Neural cell (in vitro differentiated cells): ENCODE measurements around the gene PTPRA. TPM values are rescaled to one million over a fixed set of nuclear protein-coding genes. Genes with fewer than 3 reads are reported as not detected.

ENCODE experiments used
- H2AFZ ChIP-seq: fragments of 200-600, 300-800 bp; sonication (generic), shearing (Covaris generic); 2 replicates; pipeline ENCODE4 v1.6.0; 2014; ENCODE audit warnings: low read depth, mild to moderate bottlenecking, antibody characterized with exemption, low read length, moderate library complexity
- H3F3A ChIP-seq: fragments of 200-600 bp; shearing (Covaris generic); 2 replicates; pipeline ENCODE4 v1.6.1; 2016; ENCODE audit warnings: mild to moderate bottlenecking, moderate library complexity, mixed read lengths, antibody characterized with exemption, low read length; ENCODE audit not compliant: insufficient read depth, poor library complexity, severe bottlenecking
- H3K27ac ChIP-seq: fragments of 200-600, 300-800 bp; sonication (generic), shearing (Covaris generic); 2 replicates; pipeline ENCODE4 v1.5.1; 2014; ENCODE audit warnings: mild to moderate bottlenecking, low read length, moderate library complexity
- H3K27me3 ChIP-seq: fragments of 300-800, 200-600 bp; sonication (generic), shearing (Covaris generic); 2 replicates; pipeline ENCODE4 v1.6.0; 2014; ENCODE audit warnings: mild to moderate bottlenecking, low read depth, low read length, moderate library complexity; ENCODE audit not compliant: insufficient read depth
- H3K36me3 ChIP-seq: fragments of 300-800, 200-600 bp; sonication (generic), shearing (Covaris generic); 2 replicates; pipeline ENCODE4 v1.5.1; 2014; ENCODE audit warnings: mild to moderate bottlenecking, antibody characterized with exemption, low read length, moderate library complexity; ENCODE audit not compliant: insufficient read depth
- H3K4me2 ChIP-seq: fragments of 300-800, 200-600 bp; sonication (generic), shearing (Covaris generic); 2 replicates; pipeline ENCODE4 v1.6.0; 2014; ENCODE audit warnings: mild to moderate bottlenecking, low read length
- H3K4me3 ChIP-seq: fragments of 300-800, 200-600 bp; sonication (generic), shearing (Covaris generic); 2 replicates; pipeline ENCODE4 v1.5.1; 2014; ENCODE audit warnings: mild to moderate bottlenecking, low read length, moderate library complexity
- H3K79me2 ChIP-seq: fragments of 200-600 bp; shearing (Covaris generic); replicated peaks from 2 replicates; pipeline ENCODE4 v1.6.0; 2014; ENCODE audit warnings: mild to moderate bottlenecking, low read length, moderate library complexity; ENCODE audit not compliant: insufficient read depth
- H3K9ac ChIP-seq: fragments of 300-800, 200-600 bp; sonication (generic), shearing (Covaris generic); 2 replicates; pipeline ENCODE4 v1.6.1; 2016; ENCODE audit warnings: mild to moderate bottlenecking, low read length, mixed read lengths
- H3K9me2 ChIP-seq: fragments of 200-600 bp; shearing (Covaris generic); 2 replicates; pipeline ENCODE4 v1.6.1; 2016; ENCODE audit warnings: mild to moderate bottlenecking, low read length, mixed read lengths; ENCODE audit not compliant: insufficient read depth
- H3K9me3 ChIP-seq: fragments of 200-600, 300-800 bp; sonication (generic), shearing (Covaris generic); 2 replicates; pipeline ENCODE4 v1.6.1; 2016; ENCODE audit warnings: mild to moderate bottlenecking, mixed run types, low read length, moderate library complexity, mixed read lengths
- H4K20me1 ChIP-seq: fragments of 200-600 bp; shearing (Covaris generic); 2 replicates; pipeline ENCODE4 v1.6.1; 2016; ENCODE audit warnings: mild to moderate bottlenecking, mixed run types; ENCODE audit not compliant: insufficient read depth
- CTCF ChIP-seq: fragments of 450-650 bp; IDR thresholded peaks from 2 replicates; pipeline ENCODE4 v1.5.1; 2014; ENCODE audit warnings: antibody characterized with exemption, mild to moderate bottlenecking, moderate library complexity; ENCODE audit not compliant: poor library complexity, severe bottlenecking
- EP300 ChIP-seq: fragments of 450-650 bp; conservative IDR thresholded peaks from 2 replicates; pipeline ENCODE4 v1.6.1; 2014; ENCODE audit warnings: antibody characterized with exemption, mild to moderate bottlenecking, moderate library complexity; ENCODE audit not compliant: poor library complexity, severe bottlenecking
- EZH2 ChIP-seq: fragments of 200-600, 300-800 bp; shearing (Covaris generic), sonication (generic); IDR thresholded peaks from 2 replicates; pipeline ENCODE4 v1.6.1; 2014; ENCODE audit warnings: antibody characterized with exemption, low read length, borderline replicate concordance, mild to moderate bottlenecking; ENCODE audit not compliant: insufficient read depth, poor library complexity, severe bottlenecking
- MXI1 ChIP-seq: fragments of 450-650 bp; conservative IDR thresholded peaks from 2 replicates; pipeline ENCODE4 v1.6.1; 2014; ENCODE audit warnings: antibody characterized with exemption, mild to moderate bottlenecking; ENCODE audit not compliant: poor library complexity, severe bottlenecking
- POLR2AphosphoS5 ChIP-seq: IDR thresholded peaks from 2 replicates; pipeline ENCODE4 v1.6.1; 2012
- RAD21 ChIP-seq: fragments of 450-650 bp; conservative IDR thresholded peaks from 2 replicates; pipeline ENCODE4 v1.6.1; 2014; ENCODE audit warnings: antibody characterized with exemption, mild to moderate bottlenecking, moderate library complexity
- REST ChIP-seq: IDR thresholded peaks from 2 replicates; pipeline ENCODE4 v1.6.1; 2012; ENCODE audit warnings: borderline replicate concordance
- SMC3 ChIP-seq: fragments of 450-650 bp; conservative IDR thresholded peaks from 2 replicates; pipeline ENCODE4 v1.6.1; 2014; ENCODE audit warnings: antibody characterized with exemption, mild to moderate bottlenecking, moderate library complexity; ENCODE audit not compliant: poor library complexity
- TAF1 ChIP-seq: IDR thresholded peaks from 2 replicates; pipeline ENCODE4 v1.6.1; 2012; ENCODE audit warnings: low read depth
- polyA plus RNA-seq: library from polyadenylated mRNA; depleted of rRNA; stranded (reverse); fragments of >200 nt; gene quantifications from 2 replicates; pipeline ENCODE4 v1.2.3, GENCODE V29; 2014

PTPRA gene
- polyA plus RNA-seq, 1 donor from 2014 or later = 68.2 TPM

DNA sequence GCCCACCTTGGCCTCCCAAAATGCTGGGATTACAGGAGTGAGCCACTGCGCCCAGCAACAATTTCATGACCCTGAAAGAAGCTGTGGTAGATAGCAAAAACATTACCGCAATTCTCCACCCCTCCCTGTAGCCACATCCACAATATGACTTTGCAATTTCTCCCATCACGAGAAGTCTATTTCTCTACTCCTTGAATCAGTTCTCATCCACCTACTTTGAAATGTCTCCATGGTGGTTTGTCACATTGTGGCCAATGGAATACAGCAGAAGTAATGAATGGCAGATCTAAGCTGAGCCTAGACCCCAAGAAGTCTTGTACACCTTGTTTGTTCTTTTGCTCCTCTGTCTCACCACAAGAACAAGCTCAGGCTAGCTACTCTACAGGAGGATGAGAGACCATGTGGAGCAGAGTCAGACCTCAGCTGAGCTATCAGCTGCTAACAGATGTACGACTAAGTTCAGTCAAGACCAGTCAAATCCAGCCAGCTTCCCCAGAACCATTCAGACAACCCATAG lies 204.4 kb downstream of the PTPRA start:
- no peaks in the 10 kb centered on the region for H3K9me3 ChIP-seq
- no peak overlapping the region for H3K9ac ChIP-seq
- H3K27me3 ChIP-seq = peaks cover 22% of the 10 kb centered on the region
- TF ChIP-seq REST = no peak
- TF ChIP-seq CTCF = no peak
- no peak for TF ChIP-seq POLR2AphosphoS5
- no peak for TF ChIP-seq RAD21
- TF ChIP-seq SMC3 = no peak
- no peak for TF ChIP-seq MXI1
- no peak for TF ChIP-seq EZH2
- no peak for TF ChIP-seq EP300
- no peak for TF ChIP-seq TAF1
- H3K36me3 ChIP-seq = no peaks in the 10 kb centered on the region
- no peaks in the 10 kb centered on the region for H3K9me2 ChIP-seq
- no peaks in the 10 kb centered on the region for H4K20me1 ChIP-seq
- H3K4me2 ChIP-seq = no peak overlapping the region
- no peak overlapping the region for H2AFZ ChIP-seq
- no peaks in the 10 kb centered on the region for H3K79me2 ChIP-seq
- H3K4me3 ChIP-seq = no peak overlapping the region
- no peak overlapping the region for H3K27ac ChIP-seq
- H3F3A ChIP-seq = no peaks in the 10 kb centered on the region

GRCh38 chr20:3080939-3081388 lies 207.7 kb downstream of the PTPRA start:
- no peaks in the 10 kb centered on the region for H3K9me3 ChIP-seq
- no peak overlapping the region for H2AFZ ChIP-seq
- H4K20me1 ChIP-seq = no peaks in the 10 kb centered on the region
- H3F3A ChIP-seq = no peaks in the 10 kb centered on the region
- no peak overlapping the region for H3K4me3 ChIP-seq
- H3K27ac ChIP-seq = no peak overlapping the region
- no peak overlapping the region for H3K9ac ChIP-seq
- no peaks in the 10 kb centered on the region for H3K79me2 ChIP-seq
- no peak overlapping the region for H3K4me2 ChIP-seq
- TF ChIP-seq EZH2 (no peak), MXI1 (no peak), REST (no peak), CTCF (no peak), POLR2AphosphoS5 (no peak), RAD21 (no peak)
- no peaks in the 10 kb centered on the region for H3K36me3 ChIP-seq
- peaks cover 37% of the 10 kb centered on the region for H3K27me3 ChIP-seq
- H3K9me2 ChIP-seq = no peaks in the 10 kb centered on the region
